NCI-H1092 treated with DMSO at 0.1 percent for 48 hours (cell line): Measurements from ENCODE around the gene NUAK2.
A peak's percentile ranks its signal among the peaks of the same experiment; 100 is the strongest.

Source experiments
- DNase-seq: peaks from one replicate; lab custom pipeline; 2025; lab: John Stamatoyannopoulos, UW

NUAK2 gene

GRCh38 chr1:205255941-205256780, 65.4 kb downstream of the NUAK2 start:
- peak; percentile 80 for DNase-seq
